Ureter (tissue), 1 donor: ENCODE data around the gene SLC12A7. TPM values are rescaled to one million over a fixed set of nuclear protein-coding genes. Genes with fewer than 3 reads are reported as not detected.
"Not testable (repeated sequence)": the region's sequence is repeated elsewhere in the genome, so short reads cannot be mapped to it uniquely, and the experiment has no call there.

ENCODE experiments used
- DNase-seq: peaks from one replicate; pipeline ENCODE4 v3.0.0-alpha.2; 2020; ENCODE audit warnings: low spot score
- total RNA-seq: library from RNA; stranded (reverse); gene quantifications from one replicate; pipeline ENCODE4 v1.2.4, GENCODE V29; 2023
- donor health status: DM: yes; HTN: yes; CAD: no.

SLC12A7 gene
- total RNA-seq, 1 donor from 2014 or later, result 77.0 TPM

DNA sequence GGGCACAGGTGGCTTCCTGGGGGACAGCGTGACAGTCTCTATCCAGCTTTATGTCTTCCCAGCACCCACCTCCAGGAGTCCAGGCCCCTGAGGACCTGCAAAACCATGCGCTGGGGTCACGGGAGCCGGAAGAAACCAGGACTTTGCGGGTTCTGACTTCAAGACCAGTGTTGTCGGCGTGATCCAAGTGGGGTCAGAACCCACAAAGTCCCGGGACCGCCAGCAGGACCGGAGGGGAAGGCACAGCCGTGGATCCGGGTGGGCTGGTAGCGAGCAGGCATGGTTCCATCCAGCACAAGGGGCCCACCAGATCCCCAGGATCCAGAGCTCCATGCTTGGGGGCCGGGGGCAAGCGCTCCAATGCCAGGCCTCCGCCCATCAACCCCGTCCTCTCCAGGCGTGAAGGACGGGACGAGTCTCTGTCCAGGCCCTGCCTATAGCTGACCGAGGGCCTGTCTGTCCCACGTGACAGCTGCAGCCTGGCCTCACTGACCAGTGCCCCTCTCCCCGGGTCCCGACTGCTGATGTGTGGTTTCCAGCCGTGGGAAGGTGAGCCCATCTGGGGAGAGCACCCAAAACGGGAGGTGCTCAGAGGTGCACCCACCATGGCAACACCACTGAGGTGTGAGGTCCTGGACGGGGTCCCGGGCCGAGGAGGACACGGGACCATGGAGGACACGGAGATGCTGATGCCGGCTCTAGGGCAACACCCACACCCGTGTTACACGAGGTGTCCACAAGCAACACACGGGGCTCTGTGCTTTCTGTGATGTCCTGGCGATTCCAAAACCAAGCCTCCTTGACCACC, 48.9 kb downstream of the SLC12A7 start:
- DNase-seq, result no peak

DNA sequence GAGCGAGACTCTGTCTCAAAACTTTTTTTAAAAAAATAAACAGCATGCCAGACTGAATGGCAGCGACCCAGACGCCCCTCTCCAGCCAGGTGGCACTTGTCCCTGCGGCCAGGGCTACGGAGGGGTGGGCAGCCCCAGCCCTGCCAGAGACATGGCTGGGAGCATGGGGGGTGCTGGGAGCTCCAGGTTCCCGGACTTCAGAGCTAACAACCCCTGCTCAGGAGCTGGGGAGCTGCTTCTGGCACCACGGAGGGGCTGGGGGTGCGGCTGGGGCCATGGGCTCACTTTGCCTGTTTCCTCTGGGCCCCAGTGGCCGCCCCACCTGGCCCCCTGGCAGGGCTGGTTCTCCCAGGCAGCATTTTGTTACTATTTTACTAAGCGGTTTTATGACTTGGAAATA, 49.9 kb downstream of the SLC12A7 start:
- no peak for DNase-seq

DNA sequence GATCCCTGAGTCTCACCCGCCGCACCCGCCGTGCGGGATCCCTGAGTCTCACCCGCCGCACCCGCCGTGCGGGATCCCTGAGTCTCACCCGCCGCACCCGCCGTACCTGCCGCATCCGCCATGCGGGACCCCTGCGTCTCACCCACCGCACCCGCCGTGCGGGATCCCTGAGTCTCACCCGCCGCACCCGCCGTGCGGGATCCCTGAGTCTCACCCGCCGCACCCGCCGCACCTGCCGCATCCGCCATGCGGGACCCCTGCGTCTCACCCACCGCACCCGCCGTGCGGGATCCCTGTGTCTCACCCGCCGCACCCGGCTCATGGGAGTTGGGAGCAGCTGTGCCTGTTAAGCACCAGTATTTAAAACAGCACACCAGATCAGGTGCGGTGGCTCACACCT, 50.6 kb downstream of the SLC12A7 start:
- not testable (repeated sequence) for DNase-seq

DNA sequence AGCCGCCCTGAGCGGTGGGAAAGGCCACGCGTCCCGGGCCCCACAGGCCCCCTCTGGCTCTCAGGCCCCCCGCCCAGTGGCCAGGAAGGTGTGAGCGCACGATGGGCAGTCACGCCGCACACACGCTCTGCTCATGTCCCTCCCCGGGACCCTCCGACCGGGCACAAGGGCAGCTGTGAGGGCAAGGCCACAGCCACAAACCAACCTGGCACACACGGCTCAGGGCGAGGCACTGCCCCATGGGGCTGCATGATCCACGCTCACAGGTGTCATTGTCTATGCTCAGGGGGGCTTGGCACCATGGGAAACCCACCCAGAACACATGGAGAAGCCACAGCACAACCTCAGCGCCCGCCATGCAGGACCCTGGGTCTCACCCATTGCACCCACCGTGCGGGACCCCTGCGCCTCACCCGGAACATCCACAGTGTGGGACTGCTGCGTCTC, 51.3 kb downstream of the SLC12A7 start:
- no peak for DNase-seq

DNA sequence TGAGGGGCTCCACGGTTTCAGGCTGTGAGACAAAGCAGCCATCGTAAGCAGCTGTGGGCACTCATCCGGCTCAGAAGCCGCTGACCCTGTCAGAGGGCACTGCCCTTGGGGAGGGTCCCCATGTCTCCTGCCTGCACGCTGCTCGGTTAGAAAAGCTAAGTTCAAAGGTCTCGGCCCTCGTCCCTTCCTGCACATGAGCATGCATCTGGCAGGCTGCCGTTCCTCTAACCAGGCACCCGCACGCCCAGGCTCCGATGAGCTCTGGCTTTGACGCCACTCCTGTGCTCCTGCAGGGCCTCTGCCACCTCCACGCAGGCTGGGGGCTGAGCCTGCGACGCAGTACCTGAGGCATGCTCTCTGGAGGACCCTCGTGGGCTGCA, 52.0 kb downstream of the SLC12A7 start:
- no peak for DNase-seq

DNA sequence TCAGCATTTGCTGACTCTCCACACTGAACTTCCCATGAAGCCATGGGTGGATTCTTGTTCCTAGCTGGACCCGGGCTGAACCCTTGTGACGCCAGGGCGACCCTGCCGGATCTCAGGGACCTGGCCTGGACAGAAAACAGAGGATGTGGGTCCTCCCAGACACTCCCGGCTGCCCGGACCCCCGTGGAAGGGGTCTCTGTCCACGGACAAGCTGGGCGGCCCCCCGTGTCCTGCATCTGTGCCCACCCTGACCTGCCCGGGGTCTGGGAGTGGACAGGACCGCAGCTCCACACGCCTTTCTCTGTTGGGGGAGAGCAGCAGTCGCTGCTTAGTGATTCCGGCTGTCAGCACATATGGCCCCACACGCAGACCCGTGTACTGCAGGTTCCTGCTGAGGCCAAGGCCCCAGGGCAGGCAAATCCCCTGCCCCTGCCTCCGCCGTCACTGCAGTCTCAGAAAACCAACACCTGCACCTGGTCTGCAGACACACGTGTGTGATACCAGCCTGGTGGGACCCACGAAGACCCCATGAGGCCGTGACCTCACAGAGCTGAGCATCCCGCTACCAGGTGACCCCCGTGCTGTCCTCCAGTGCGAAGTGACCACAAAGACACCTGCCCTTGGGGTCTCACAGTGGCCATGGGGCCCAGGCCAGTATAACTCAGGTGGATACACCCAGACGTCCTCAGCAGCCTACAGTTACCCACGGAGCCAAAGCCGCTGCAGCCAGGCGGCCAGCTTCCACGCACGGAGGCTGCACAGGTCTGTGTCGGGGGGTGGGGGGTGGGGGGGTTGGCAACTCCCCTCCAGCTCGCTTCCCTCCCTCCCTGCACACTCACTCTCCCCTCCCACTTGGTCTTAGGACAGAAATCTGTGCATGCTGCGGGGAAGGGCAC, 52.6 kb downstream of the SLC12A7 start:
- DNase-seq, result no peak

DNA sequence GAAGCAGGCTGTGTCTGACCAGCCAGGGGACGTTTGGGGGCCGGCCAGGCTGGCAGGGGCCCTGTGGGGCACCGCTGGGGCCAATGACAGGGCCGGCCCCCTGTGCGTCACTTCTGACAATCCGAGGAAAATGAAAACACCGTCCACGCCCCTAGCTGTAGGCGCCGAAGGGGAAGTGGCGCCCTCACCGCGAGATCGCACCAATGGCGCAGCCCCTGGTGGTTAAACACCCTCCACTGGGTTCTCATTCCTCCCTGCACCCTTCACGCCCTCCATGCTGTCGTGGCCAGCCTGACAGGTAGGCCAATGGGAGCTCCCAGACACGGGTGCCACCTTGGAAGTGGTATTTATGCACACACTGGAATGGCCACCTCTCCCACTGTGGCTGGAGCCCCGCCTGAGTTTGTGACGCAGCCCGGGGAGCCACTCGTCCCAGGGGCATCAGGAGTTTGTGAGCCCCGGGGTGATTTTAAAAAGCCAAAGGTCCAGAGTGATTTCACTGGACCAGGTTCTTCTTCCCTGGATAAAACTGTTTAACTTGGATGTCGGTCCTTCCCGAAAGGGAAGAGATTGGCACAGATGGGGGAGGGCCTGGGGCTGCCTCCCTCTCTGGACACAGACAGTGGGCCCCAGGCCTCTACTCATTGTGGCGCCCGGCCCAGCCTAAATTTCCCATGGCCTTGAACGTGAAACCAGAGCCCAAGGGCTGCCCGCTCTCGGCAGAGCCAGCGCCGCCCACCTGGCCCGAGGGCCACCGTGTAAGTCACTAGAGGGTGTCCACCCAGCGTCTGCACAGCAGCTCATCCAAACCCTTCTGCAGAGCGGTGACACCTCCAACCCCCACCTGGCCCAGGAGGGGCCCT, 53.5 kb downstream of the SLC12A7 start:
- DNase-seq, result no peak

DNA sequence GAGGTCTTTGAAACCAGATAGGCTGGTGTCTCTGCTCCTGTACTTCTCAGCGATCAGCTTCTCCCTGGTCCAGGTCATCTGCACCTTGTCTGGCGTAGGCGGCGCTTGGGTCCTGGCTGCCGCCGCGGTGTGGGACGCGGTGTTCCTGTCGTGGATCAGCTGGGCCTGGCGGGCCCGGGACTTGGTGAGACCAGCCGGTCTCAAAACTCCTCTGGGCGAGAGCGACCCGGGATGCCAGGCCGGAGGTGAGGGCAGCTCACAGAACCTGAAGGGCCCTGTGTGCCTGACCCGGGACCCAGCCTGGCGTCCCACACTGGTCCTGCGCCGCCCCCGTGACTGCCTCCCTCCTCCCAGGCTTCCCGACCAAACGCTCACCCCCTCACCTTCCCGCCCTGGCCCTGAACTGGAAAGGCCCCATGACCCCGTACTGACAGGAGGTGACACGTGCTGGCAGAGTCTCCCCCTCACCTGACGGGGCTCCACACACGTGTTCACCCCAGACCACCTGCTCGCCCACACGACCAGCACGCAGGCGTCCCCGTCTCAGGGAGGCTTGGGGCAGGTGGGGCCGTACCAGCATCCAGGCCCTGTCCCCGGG, 54.3 kb downstream of the SLC12A7 start:
- no peak for DNase-seq

DNA sequence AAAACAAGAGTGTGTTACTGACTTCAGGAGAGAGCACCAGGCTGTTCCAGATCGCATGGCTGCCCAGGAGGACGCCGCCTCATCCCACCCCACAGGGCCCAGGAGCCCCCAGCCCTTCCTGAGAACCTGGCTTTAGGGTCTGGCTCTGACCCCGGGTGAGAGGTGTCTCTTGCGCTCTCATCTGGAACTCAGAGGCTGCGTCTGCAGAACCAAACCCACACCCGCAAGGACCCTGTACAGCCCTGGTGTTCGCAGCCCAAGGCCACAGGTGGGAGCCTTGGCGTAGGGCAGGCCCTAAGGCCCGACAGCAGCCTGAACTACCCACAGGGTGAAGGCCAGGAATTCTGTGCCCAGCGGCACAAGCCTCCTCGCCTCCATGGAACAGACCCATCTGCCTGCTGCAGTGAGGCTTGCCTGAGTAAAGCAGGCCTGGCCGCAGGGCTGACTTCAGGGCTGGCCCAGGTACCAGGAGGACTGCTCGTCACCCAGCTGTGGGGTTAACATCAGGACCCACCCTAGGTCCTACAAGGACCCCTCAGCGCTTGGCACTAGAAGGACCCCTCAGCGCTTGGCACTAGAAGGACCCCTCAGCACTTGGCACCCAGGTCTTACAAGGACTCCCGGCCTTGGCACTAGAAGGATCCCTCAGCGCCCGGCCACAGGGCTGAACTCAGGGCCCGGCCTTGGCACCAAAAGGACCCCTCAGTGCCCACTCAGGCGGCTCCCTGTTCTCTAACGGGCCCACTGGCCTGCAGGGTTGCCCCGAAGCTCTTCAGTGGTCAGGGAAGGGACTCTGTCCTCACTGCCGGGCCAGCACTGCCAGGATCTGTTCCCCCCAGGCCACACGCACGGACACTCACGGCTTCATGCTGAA, 55.0 kb downstream of the SLC12A7 start:
- DNase-seq, result no peak

DNA sequence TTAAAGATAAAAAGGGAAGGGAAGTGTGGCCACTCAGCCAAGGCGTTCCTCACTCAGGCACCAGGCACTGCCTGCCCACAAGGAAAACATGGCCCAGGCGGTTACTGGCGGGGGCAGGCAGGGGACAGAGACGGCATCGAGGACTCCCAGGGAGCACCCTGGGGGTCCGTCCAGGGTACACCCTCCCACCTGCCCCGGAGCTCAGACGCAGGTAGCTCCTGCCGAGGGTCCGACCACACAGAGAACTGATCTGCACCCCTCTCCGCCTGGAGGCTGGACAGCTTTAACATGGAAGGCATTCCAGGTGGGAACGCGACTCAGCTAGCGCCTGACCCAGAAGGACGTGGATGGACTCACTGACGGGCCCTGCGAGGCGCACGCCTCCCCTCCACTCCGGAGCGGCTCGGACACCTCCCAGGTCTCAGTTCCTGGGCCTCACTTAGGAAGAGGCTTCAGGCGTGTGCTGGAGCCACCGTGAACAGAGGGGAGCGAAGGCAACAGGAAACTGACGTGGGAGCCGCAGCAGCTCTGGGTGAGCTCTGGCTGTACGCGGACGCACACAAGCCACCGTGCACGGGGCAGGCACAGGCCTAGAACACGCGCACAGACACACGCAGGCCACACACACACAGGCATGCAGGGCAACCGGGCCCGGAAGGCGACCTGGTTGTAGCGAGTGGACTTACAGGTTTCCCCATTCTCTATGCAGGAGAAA, 55.8 kb downstream of the SLC12A7 start:
- DNase-seq, result no peak

DNA sequence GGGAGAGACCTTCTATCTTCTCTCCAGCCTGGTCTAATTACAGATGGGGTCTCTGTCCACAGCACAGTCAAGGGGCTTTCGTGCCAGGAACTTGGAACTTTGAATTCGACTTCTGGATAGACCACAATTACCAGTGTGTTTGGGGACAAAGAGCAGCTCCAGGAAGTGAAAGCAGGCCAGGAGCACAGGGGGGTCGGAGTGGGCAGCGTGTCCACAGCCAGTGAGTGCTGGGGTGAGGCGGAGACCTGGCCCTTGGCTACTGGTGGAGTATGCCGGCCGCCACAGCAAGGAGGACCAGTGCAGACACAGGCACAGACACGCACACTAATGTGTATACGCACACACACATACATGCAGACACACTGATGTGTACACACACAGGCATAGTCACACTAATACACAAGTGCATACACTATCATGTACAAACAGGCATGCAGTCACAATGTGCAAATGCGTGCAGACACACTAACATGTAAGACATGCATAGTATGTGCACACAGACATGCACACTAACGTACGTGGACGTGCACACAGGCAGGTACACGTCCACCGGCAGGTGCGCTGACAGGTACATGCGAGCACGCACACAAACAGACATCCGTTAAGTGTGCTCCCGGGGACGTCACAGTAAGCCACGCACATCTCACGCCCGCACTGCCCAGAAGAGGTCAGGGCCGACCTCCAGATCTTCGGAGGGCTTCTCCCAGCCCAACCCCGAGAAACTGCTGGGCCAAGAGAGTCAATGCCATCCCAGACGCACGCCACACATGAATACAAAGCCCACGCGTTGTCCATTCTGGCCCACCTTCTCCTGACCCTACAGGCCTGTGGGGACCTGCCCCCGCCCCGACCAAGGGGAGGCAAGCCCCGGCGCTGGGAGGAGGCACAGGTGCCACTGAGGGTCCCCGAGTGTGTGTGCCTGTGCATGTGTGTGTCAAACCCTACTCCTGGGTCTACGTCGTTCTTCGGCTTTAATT, 56.8 kb downstream of the SLC12A7 start:
- DNase-seq, result no peak

DNA sequence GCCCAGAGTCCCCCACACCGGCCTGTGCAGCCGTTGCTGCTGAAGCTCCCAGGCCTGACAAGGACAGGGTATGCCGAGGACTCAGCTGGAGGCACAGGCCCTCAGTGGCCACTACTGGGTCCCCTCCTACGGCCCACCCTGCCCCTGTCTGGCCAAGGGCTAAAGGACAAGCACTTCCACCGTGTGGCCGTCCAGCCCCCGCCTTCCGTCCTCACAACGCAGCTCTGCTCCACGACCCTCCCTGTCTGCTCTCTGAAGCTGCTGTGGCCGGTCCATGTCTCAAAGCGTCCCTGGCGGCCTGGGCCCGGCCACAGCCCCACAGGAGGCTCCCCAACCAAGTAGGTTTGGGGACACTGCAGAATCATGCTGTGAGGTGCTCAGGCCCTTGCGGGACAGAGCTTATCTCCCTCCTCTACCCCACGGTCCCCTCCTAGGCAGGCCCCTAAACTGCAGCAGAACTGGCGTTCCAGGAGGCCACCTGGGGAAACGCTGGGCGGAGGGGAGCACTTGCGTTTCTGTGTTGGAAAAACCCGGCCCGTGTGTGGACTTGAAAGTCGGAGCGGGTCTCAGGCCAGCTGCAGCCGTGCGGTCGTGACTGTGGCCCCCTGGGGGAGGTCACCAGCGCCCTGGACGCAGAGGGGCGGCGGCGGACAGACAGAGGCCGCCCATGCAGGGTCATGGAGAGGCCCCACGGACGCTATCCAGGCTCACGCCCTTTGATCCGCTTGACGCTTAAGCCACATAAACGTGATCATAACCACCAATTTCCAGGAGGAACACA, 57.7 kb downstream of the SLC12A7 start:
- no peak for DNase-seq

DNA sequence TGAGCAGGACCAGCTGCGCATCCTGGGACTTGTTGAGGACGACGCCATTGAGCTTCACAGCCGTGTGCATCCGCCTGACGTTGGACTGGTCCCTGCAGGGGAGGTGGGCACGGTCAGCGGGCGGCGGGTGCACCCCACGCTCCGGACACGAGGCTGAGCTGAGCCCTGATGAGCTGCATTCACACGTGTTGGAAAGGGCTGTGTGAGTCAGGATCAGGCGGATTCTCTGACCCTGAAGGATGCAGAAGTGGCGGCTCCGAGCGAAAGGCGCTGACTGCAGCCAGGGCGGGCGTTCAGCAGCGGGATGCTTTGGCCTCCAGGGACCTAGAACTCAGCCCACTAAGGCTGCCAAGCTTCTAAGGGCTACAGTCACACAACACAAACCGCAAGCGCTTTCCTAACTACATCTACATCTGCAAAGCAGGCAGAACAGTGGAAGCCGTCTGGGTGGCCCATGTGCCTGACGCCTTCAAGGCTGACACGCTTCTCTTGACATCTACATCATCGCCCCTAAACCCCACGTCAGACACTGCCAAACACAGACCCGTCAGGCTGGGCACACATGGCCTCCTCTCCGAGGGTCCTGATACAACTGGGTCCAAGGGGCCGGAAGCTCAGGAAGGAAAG, 58.4 kb downstream of the SLC12A7 start:
- DNase-seq, result peak; percentile 60

DNA sequence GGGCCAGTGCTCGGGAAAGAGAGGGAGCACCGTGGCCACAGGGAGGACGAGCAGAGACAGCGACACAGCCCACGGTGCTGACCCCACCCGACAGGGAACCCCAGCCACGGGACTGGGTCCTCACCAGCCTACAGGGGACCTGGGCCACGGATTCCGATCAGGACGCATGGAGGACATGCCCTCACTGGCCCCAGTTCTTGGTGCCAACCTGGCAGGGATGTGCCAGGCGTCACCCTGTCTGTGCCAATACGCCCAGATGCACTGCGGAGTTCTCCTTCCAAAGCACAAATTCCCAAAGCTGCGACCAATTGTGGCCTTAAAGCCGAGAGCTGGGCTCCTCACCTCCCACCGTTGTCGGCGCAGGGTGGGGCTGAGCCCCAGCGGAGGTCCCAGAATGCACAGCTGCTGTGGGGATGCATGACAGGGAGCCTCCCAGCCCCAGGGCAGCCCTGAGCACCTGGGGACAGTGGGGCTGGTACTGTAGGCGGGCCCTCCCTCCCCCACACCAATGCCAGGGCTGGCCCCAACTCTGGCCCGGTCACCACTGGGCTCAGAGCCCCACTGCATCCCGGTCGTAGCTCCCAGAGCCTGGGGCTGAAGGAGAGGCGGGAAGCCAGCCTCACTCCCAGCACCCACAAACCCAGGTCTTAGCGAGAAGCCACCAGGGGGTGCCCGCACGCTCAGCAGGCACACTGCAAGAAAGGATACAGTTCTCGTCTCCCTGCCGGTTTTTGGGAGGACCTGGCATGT, 59.0 kb downstream of the SLC12A7 start:
- DNase-seq, result no peak

DNA sequence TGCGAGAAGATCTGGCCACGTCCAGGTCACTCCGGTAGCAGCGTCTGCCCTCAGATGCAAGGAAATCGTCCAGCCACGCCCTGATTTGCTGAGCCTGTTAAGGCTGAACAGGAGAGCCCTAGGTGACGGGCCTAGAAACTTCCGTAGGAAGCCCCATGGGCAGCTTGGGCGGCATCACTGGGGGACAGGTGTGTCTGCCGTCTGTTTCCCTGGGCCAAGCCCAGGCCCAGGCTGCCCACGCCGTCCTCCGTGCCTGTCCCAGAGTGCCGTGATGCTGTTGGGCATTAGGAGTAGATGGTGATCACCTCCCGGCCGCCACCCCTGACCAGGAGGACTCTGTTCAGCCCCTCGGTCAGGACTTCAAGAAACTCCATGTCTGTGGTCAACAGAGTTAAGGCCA, 59.8 kb downstream of the SLC12A7 start:
- no peak for DNase-seq

DNA sequence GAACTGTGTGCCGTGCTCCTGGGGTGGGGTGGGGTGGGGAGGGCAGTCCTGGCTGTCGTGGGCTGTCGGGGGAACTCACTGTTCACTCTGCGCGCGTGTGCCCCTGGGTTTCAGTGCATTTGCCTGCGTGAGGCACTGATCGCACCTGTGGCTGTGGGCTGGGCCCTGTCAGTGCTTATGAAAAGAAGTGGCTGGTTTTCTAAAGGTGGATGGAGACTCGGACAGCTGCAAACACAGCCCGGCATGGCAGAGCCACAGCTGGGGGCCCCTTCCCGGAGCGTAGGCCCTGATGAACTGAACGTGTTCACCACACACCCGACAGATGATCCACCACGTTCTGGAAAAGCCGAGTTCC, 60.5 kb downstream of the SLC12A7 start:
- no peak for DNase-seq
